ENCODE measurements around the gene MESD. TPM values are rescaled to one million over a fixed set of nuclear protein-coding genes. Genes with fewer than 3 reads are reported as not detected.
A peak's percentile ranks its signal among the peaks of the same experiment; 100 is the strongest.

Gene MESD
- total and polyA plus RNA-seq, 2 of the 4 experiments (the other 2 are of a cell fraction) = 10.0 to 14.0 TPM

- BruUV-seq (replicated peaks) = no TSS peak
- dilution Hi-C loops (cut with HindIII; ENCODE audit: low sequenced_read_pairs, unreplicated experiment) = no loop called here
- Histone ChIP-seq H3K9me1 (ENCODE audit: insufficient read depth, low read length) (no peaks in the 10 kb centered on the region; the same call in 1 of the 2 replicates), H2AK5ac (ENCODE audit: low read depth, low read length) (no peak overlapping the region), H3K18ac (ENCODE audit: low read depth, low read length) (no peak overlapping the region), H2BK120ac (ENCODE audit: low read depth, low read length) (no peak overlapping the region), H3K79me1 (ENCODE audit: low read depth in 1 of 2, low read length in 2 of 2) (peaks cover 14 to 22% of the 10 kb centered on the region in 2 experiments), H3K14ac (replicated peaks; ENCODE audit: low read depth, low read length) (no peak overlapping the region), H3K36me3 (ENCODE audit: control insufficient read depth, insufficient read depth, low read length) (peaks cover 8% of the 10 kb centered on the region; the same call in 1 of the 2 replicates), H3K9ac (ENCODE audit: low read depth, low read length) (no peak overlapping the region), H4K20me1 (ENCODE audit: insufficient read depth, low read length) (peaks cover 17% of the 10 kb centered on the region), H4K5ac (ENCODE audit: low read depth, low read length) (no peak overlapping the region), H4K8ac (ENCODE audit: low read depth in 2 of 2, low read length in 2 of 2) (no peak overlapping the region), H4K91ac (ENCODE audit: insufficient read depth, low read depth, low read length) (no peak overlapping the region), H2BK20ac (ENCODE audit: low read depth, low read length) (no peak overlapping the region), H2BK5ac (ENCODE audit: low read depth, low read length, poor library complexity, severe bottlenecking) (no peak overlapping the region), H3K56ac (ENCODE audit: extremely low read depth, insufficient read depth, low read length) (no peak overlapping the region), H2AK9ac (replicated peaks; ENCODE audit: low read depth, low read length, poor library complexity) (no peak overlapping the region), H3K4me1 (ENCODE audit: control insufficient read depth, insufficient read depth, low read length) (peaks cover 8% of the 10 kb centered on the region), H3K4me3 (ENCODE audit: insufficient read depth, low read depth, low read length) (no peak overlapping the region), H2AFZ (replicated peaks; ENCODE audit: low read length, poor library complexity) (no peak overlapping the region), H3K23ac (ENCODE audit: low read depth, low read length) (peak overlapping the region; percentile 45; the same call in 1 of the 2 replicates), H3K4me2 (ENCODE audit: low read depth, low read length) (no peak overlapping the region), H3K27me3 (ENCODE audit: control insufficient read depth, insufficient read depth, low read length) (no peaks in the 10 kb centered on the region), H3K4ac (ENCODE audit: low read depth, low read length) (no peak overlapping the region), H3K27ac (ENCODE audit: insufficient read depth, low read length) (no peak overlapping the region), H2BK15ac (ENCODE audit: low read depth, low read length) (no peak overlapping the region), H3K9me3 (ENCODE audit: control insufficient read depth, insufficient read depth, low read length) (no peaks in the 10 kb centered on the region)
- intact Hi-C loops (cut with micrococcal nuclease) = no loop called here
- no CpG with 5 or more reads among the region's 1 CpG for WGBS, 2 experiments (ENCODE audit: extremely low coverage in 2 of 2, insufficient read length in 1 of 2)
- ChIA-PET CTCF (no interaction called here), POLR2A (ENCODE audit: unreplicated experiment) (no interaction called here)
- DNase-seq (no peak), ATAC-seq (ENCODE audit: low read depth) (no peak)
- TF ChIP-seq CEBPB (IDR thresholded peaks at IDR 0.05; ENCODE audit: low read depth, low read length) (no peak), USF2 (IDR thresholded peaks at IDR 0.05; ENCODE audit: low read depth, low read length) (peak; percentile 55; the same call in 1 of the 2 replicates), SMC3 (IDR thresholded peaks at IDR 0.05; ENCODE audit: low read depth, low read length) (no peak), BHLHE40 (IDR thresholded peaks at IDR 0.05; ENCODE audit: low read depth, low read length) (no peak)
- in situ Hi-C loops (cut with MboI; ENCODE audit: low sequenced_read_pairs) = loop anchor here (10.0 kb wide), 1 partner anchor 267 kb away; no protein-coding TSS in a partner anchor
Observed at GRCh38 chr15:80998251-80998650, 8.6 kb upstream of the MESD start.

Data from IMR-90 (cell line).